Fibroblast of the aortic adventitia (primary cell): Measurements from ENCODE around the gene VRK3. TPM values are rescaled to one million over a fixed set of nuclear protein-coding genes. Genes with fewer than 3 reads are reported as not detected.

Source experiments
- DNase-seq: peaks from one replicate; pipeline ENCODE4 v3.0.0-alpha.2; 2010; ENCODE audit warnings: low read depth
- H3K4me3 ChIP-seq: 2 replicates; pipeline ENCODE4 v1.5.1; 2011; ENCODE audit warnings: low read depth, mild to moderate bottlenecking, control low read depth, low read length, moderate library complexity
- total RNA-seq: library from RNA; depleted of rRNA; stranded (reverse); fragments of >200 nt; gene quantifications from 2 replicates; pipeline ENCODE4 v1.2.3, GENCODE V29; 2012; ENCODE audit warnings: low replicate concordance
- TF ChIP-seq, protein P1 (sequence below): IDR thresholded peaks from 2 replicates; pipeline ENCODE4 v1.5.1; 2011; ENCODE audit warnings: mild to moderate bottlenecking, low read length, control low read depth, inconsistent platforms; ENCODE audit not compliant: insufficient read depth

VRK3 gene
- total RNA-seq, 1 donor: 30.6 TPM

DNA sequence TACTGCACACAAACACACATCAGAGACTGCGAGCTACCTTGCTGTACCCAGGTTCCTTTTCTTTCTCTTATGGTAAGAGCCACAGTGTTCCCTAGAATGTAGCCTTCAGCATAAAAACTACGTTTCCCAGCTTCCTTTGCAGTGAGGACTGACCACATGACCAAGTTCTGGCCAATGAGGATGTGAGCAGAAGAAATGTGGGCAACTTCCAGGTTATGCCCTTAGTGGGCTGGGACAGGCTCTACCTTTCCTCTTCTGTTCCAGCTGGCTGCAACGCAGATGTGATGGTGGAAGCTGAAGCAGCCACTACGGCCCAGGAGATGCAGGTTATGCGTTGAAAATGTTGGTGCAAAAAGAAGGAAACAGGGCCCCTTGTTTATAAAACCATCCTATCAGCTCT, 27.5 kb downstream of the VRK3 start:
- DNase-seq: peak; percentile 15
- TF ChIP-seq, protein P1, sequence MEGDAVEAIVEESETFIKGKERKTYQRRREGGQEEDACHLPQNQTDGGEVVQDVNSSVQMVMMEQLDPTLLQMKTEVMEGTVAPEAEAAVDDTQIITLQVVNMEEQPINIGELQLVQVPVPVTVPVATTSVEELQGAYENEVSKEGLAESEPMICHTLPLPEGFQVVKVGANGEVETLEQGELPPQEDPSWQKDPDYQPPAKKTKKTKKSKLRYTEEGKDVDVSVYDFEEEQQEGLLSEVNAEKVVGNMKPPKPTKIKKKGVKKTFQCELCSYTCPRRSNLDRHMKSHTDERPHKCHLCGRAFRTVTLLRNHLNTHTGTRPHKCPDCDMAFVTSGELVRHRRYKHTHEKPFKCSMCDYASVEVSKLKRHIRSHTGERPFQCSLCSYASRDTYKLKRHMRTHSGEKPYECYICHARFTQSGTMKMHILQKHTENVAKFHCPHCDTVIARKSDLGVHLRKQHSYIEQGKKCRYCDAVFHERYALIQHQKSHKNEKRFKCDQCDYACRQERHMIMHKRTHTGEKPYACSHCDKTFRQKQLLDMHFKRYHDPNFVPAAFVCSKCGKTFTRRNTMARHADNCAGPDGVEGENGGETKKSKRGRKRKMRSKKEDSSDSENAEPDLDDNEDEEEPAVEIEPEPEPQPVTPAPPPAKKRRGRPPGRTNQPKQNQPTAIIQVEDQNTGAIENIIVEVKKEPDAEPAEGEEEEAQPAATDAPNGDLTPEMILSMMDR: no peak
- no peak overlapping the region for H3K4me3 ChIP-seq

DNA sequence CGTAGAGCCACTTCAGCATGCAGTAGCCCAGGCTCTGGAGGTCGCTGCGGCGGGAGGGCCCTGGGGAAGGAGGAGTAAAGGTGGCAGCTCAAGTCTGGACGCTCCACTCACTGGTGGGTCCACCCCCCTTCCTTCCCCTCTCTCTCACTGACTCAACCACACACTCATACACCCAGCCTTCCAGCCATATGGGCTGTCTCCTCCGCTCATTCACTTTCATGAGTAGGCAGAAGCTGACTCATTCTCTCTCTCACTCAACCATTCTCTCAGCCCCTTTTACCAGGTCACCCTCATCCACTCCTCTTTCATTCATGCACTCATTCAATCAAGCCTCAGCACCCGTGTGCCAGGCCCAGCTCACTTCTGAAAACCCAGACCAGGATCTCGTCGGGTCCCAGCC, 36.7 kb downstream of the VRK3 start:
- DNase-seq: no peak
- TF ChIP-seq, protein P1: no peak

DNA sequence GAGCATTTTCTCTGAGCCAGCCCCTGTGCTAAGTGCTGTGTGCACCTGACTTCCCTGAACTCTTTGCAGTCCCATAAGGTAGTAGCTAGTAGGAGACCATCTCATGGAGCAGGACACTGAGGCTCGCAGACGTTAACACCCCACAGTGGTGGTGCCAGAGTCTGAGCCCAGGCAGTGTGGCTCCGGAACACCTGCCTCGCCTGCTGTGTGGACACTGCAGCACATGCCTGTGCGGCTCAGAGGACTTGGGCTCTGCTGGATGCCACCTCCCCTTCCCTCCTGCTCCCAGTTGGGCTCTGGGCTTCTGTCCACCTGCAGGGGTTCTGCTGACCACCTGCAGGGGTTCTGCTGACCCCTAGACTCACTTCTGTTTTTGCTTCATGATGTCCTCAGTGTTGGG, 37.2 kb downstream of the VRK3 start:
- TF ChIP-seq, protein P1: no peak
- H3K4me3 ChIP-seq: no peak overlapping the region
- DNase-seq: no peak

More for the DNA sequence above, 36.7 kb downstream of the VRK3 start:
- no peak overlapping the region for H3K4me3 ChIP-seq

DNA sequence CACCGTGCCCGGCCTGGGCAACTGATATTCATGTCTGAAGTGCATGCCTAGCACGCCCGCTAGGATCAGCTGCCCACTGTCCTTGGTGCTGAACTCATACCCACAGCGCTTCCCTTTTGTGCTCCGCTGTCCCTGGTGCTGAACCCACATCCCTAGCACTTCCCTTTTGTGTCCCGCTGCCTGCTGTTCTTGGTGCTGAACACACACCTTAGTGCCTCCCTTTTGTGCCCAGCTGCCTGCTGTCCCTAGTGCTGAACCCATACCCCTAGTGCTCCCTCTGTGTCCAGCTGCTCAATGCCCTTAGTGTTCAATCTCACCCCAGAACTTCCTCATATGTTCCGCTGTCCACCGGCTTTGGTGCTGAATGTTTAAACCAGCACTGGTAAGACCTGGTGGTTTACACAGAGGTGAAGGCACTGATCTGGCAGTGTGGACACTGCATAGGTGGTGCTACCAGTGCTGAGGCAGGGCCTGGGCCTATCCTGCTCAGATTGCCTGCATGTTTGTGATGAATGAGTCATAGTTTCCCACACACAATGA, 37.9 kb downstream of the VRK3 start:
- TF ChIP-seq, protein P1: peak; percentile 35
- DNase-seq: peak; percentile 95

DNA sequence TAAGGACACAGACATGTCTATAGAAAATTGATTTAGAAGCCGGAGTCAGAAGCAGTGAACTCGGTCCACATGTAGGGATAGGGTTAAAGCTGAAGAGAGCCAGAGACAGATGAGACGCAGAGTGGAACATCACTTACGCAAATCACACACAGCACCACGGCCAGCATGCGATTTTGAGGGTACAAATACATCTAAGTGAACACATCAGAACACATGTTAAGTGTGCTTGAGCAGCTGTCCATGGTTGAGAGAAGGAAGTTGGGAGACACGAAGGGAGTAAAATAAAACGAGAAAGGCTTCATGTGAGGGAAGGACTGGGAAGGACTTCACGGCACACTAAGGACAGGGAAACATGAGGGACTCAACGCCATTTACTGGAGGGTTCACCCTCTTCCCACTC, 38.8 kb downstream of the VRK3 start:
- DNase-seq: no peak
- TF ChIP-seq, protein P1: no peak
- no peak overlapping the region for H3K4me3 ChIP-seq

More for the DNA sequence above, 37.9 kb downstream of the VRK3 start:
- no peak overlapping the region for H3K4me3 ChIP-seq

DNA sequence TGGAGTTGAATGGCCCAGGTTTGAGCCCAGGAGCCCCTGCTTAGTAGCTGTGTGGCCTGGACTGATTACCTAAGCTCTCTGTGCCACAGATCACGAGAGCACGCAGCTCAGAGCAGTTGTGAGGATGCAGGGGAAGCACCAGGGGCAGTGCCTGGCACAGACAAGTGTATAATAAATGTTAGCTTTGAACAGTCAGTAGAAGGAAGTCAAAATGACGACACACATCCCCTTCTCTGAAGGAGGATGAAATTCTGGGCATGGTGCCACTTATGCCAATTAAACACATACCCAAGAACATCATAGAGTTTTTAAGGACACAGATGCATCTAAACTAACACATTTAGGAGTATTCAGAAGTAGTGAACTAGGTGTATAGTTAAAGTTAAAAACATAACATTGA, 39.3 kb downstream of the VRK3 start:
- no peak for DNase-seq
- TF ChIP-seq, protein P1: no peak
- no peak overlapping the region for H3K4me3 ChIP-seq

DNA sequence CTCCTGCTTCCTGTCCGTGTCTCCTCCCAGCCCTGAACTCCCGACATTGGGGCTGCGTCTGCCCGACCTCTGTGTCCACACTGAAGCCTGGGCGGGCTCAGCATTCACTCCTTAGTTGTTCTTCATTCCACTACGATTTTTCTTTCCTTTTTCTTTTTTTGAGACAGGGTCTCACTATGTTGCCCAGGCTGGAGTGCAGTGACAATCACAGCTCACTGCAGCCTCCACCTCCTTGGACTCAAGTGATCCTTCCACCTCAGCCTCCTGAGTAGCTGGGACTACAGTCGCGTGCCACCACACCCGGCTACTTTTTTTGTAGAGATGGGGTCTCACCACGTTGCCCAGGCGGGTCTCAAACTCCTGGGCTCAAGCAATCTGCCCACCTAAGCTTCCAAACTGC, 40.7 kb downstream of the VRK3 start:
- no peak for DNase-seq
- TF ChIP-seq, protein P1: no peak
- H3K4me3 ChIP-seq: no peak overlapping the region
